ENCODE measurements around the gene CELSR2.

Gene CELSR2

GRCh38 chr1:109240158-109241152 lies 8.9 kb upstream of the CELSR2 start:
- TF ChIP-seq CTCF (IDR thresholded peaks at IDR 0.05): no peak

GRCh38 chr1:109241344-109241743 lies 8.0 kb upstream of the CELSR2 start:
- Histone ChIP-seq H3K27ac (no peak overlapping the region), H3K4me3 (no peak overlapping the region)
- no peak for DNase-seq (ENCODE audit: low spot score)
- TF ChIP-seq CTCF (IDR thresholded peaks at IDR 0.05): no peak

More at GRCh38 chr1:109240158-109241152, 8.9 kb upstream of the CELSR2 start:
- Histone ChIP-seq H3K4me3 (peak overlapping the region; percentile 54), H3K27ac (peak overlapping the region in 1 of 2 donors; percentile 62)
- DNase-seq (ENCODE audit: low spot score): no peak

- Histone ChIP-seq H3K4me3 (no peak overlapping the region), H3K27ac (no peak overlapping the region)
- DNase-seq (ENCODE audit: low spot score): no peak
- TF ChIP-seq CTCF (IDR thresholded peaks at IDR 0.05): no peak
Observed at GRCh38 chr1:109241841-109242345, 7.4 kb upstream of the CELSR2 start.

- DNase-seq (ENCODE audit: low spot score): no peak
- Histone ChIP-seq H3K27ac (no peak overlapping the region), H3K4me3 (no peak overlapping the region)
- TF ChIP-seq CTCF (IDR thresholded peaks at IDR 0.05): no peak
Observed at GRCh38 chr1:109242387-109242786, 7.0 kb upstream of the CELSR2 start.

- Histone ChIP-seq H3K4me3 (no peak overlapping the region), H3K27ac (no peak overlapping the region)
- no peak for TF ChIP-seq CTCF (IDR thresholded peaks at IDR 0.05)
- no peak for DNase-seq (ENCODE audit: low spot score)
Observed at GRCh38 chr1:109243221-109243620, 6.1 kb upstream of the CELSR2 start.

- H3K27ac ChIP-seq: no peak overlapping the region
- TF ChIP-seq CTCF (IDR thresholded peaks at IDR 0.05): no peak
- H3K4me3 ChIP-seq: no peak overlapping the region
- DNase-seq (ENCODE audit: low spot score): no peak
Observed at GRCh38 chr1:109243860-109244552, 5.3 kb upstream of the CELSR2 start.

All from coronary artery (tissue), 2 donors.